ENCODE data around the gene ACTRT2.

- TF ChIP-seq, protein P1, sequence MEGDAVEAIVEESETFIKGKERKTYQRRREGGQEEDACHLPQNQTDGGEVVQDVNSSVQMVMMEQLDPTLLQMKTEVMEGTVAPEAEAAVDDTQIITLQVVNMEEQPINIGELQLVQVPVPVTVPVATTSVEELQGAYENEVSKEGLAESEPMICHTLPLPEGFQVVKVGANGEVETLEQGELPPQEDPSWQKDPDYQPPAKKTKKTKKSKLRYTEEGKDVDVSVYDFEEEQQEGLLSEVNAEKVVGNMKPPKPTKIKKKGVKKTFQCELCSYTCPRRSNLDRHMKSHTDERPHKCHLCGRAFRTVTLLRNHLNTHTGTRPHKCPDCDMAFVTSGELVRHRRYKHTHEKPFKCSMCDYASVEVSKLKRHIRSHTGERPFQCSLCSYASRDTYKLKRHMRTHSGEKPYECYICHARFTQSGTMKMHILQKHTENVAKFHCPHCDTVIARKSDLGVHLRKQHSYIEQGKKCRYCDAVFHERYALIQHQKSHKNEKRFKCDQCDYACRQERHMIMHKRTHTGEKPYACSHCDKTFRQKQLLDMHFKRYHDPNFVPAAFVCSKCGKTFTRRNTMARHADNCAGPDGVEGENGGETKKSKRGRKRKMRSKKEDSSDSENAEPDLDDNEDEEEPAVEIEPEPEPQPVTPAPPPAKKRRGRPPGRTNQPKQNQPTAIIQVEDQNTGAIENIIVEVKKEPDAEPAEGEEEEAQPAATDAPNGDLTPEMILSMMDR (IDR thresholded peaks at IDR 0.05; ENCODE audit: insufficient read depth, low read length, poor library complexity, severe bottlenecking), result no peak
- TF ChIP-seq EZH2phosphoT487 (conservative IDR thresholded peaks at IDR 0.05; ENCODE audit: low read length), result no peak
These were observed 35.4 kb downstream of the ACTRT2 start for GRCh38 chr1:3056641-3057040.
